GM20000 (cell line): ENCODE data around the gene SLC17A2.

Experiments
- DNase-seq: peaks from one replicate; pipeline ENCODE4 v3.0.0; 2012; ENCODE audit warnings: low spot score
- CTCF ChIP-seq: IDR thresholded peaks from 2 replicates; pipeline ENCODE4 v1.5.1; 2012; ENCODE audit warnings: mild to moderate bottlenecking, control low read depth; ENCODE audit errors: extremely low read depth, missing control alignments

SLC17A2 gene

GRCh38 chr6:25927178-25927577 is 3.3 kb downstream of the SLC17A2 start:
- no peak for TF ChIP-seq CTCF
- no peak for DNase-seq

- TF ChIP-seq CTCF, result no peak
- no peak for DNase-seq
Measured at GRCh38 chr6:25925876-25926275, 4.6 kb downstream of the SLC17A2 start.

- no peak for DNase-seq
- TF ChIP-seq CTCF, result no peak
Measured at GRCh38 chr6:25922301-25922700, 8.2 kb downstream of the SLC17A2 start.

- TF ChIP-seq CTCF, result no peak
- no peak for DNase-seq
Measured at GRCh38 chr6:25921525-25922203, 8.8 kb downstream of the SLC17A2 start.

GRCh38 chr6:25919657-25920056 is 10.8 kb downstream of the SLC17A2 start:
- no peak for TF ChIP-seq CTCF
- DNase-seq, result no peak

- no peak for TF ChIP-seq CTCF
- DNase-seq, result no peak
Measured at GRCh38 chr6:25918083-25918683, 12.3 kb downstream of the SLC17A2 start.

GRCh38 chr6:25916789-25917490 is 13.6 kb downstream of the SLC17A2 start:
- TF ChIP-seq CTCF, result no peak
- DNase-seq, result no peak
